ENCODE measurements around the gene SLC1A1. TPM values are rescaled to one million over a fixed set of nuclear protein-coding genes. Genes with fewer than 3 reads are reported as not detected.

The SLC1A1 gene
- total and polyA plus RNA-seq, 2 experiments from 2014 or later = 3.7 to 8.2 TPM

- Mint-ChIP-seq H3K27ac (no peak overlapping the region), H3K27me3 (ENCODE audit: insufficient read depth, low read depth, poor library complexity) (no peaks in the 10 kb centered on the region), H3K4me3 (no peak overlapping the region), H3K9me3 (no peaks in the 10 kb centered on the region), H3K4me1 (peaks cover 19% of the 10 kb centered on the region; the same call in 2 of the 3 replicates), H3K36me3 (ENCODE audit: low read depth) (no peaks in the 10 kb centered on the region)
- H3K79me2 ChIP-seq (replicated peaks; ENCODE audit: insufficient read depth) = no peaks in the 10 kb centered on the region
- peak overlapping the region; percentile 33; the same call in 1 of the 2 replicates for H2AFZ ChIP-seq
- no peak overlapping the region for H3K4me3 ChIP-seq
- ATAC-seq (no peak), DNase-seq (ENCODE audit: low spot score) (no peak)
- H3K36me3 ChIP-seq (ENCODE audit: insufficient read depth) = no peaks in the 10 kb centered on the region
- H4K20me1 ChIP-seq (replicated peaks; ENCODE audit: insufficient read depth) = no peaks in the 10 kb centered on the region
- no peaks in the 10 kb centered on the region for H3K27me3 ChIP-seq (ENCODE audit: insufficient read depth)
- H3F3A ChIP-seq (replicated peaks; ENCODE audit: low read depth) = no peaks in the 10 kb centered on the region
- no peak overlapping the region for H3K27ac ChIP-seq (ENCODE audit: low read depth)
- H3K4me2 ChIP-seq = peak overlapping the region; percentile 20; the same call in 1 of the 2 replicates
- no peaks in the 10 kb centered on the region for H3K9me2 ChIP-seq (ENCODE audit: insufficient read depth)
- peaks cover 18% of the 10 kb centered on the region for H3K4me1 ChIP-seq (ENCODE audit: insufficient read depth)
- TF ChIP-seq ZNF462 (CRISPR knock-in tag; IDR thresholded peaks at IDR 0.05) (no peak), POLR2AphosphoS5 (IDR thresholded peaks at IDR 0.05; ENCODE audit: low read depth) (no peak), ZNF114 (CRISPR knock-in tag; IDR thresholded peaks at IDR 0.05) (no peak), JUNB (IDR thresholded peaks at IDR 0.05; ENCODE audit: unreplicated experiment) (no peak), ETS1 (IDR thresholded peaks at IDR 0.05) (no peak), STAT1 (IDR thresholded peaks at IDR 0.05; ENCODE audit: unreplicated experiment) (no peak), REST (IDR thresholded peaks at IDR 0.05; ENCODE audit: unreplicated experiment) (no peak), CTCF (conservative IDR thresholded peaks at IDR 0.05; ENCODE audit: low read depth in 2 of 2) (no peak), EZH2 (IDR thresholded peaks at IDR 0.05; ENCODE audit: low read depth, unreplicated experiment) (no peak), ZNF331 (CRISPR knock-in tag; IDR thresholded peaks at IDR 0.05; ENCODE audit: low read depth) (no peak), CREB1 (CRISPR knock-in tag; IDR thresholded peaks at IDR 0.05; ENCODE audit: low read depth) (no peak), EZH2phosphoT487 (IDR thresholded peaks at IDR 0.05; ENCODE audit: unreplicated experiment) (no peak), NANOG (IDR thresholded peaks at IDR 0.05; ENCODE audit: borderline replicate concordance) (no peak)
These were observed 100.8 kb downstream of the SLC1A1 start for GRCh38 chr9:4591123-4591500.
